ENCODE results near the gene CACNB4.

GRCh38 chr2:151972241-151973012 lies 126.4 kb downstream of the CACNB4 start:
- TF ChIP-seq, protein P1, sequence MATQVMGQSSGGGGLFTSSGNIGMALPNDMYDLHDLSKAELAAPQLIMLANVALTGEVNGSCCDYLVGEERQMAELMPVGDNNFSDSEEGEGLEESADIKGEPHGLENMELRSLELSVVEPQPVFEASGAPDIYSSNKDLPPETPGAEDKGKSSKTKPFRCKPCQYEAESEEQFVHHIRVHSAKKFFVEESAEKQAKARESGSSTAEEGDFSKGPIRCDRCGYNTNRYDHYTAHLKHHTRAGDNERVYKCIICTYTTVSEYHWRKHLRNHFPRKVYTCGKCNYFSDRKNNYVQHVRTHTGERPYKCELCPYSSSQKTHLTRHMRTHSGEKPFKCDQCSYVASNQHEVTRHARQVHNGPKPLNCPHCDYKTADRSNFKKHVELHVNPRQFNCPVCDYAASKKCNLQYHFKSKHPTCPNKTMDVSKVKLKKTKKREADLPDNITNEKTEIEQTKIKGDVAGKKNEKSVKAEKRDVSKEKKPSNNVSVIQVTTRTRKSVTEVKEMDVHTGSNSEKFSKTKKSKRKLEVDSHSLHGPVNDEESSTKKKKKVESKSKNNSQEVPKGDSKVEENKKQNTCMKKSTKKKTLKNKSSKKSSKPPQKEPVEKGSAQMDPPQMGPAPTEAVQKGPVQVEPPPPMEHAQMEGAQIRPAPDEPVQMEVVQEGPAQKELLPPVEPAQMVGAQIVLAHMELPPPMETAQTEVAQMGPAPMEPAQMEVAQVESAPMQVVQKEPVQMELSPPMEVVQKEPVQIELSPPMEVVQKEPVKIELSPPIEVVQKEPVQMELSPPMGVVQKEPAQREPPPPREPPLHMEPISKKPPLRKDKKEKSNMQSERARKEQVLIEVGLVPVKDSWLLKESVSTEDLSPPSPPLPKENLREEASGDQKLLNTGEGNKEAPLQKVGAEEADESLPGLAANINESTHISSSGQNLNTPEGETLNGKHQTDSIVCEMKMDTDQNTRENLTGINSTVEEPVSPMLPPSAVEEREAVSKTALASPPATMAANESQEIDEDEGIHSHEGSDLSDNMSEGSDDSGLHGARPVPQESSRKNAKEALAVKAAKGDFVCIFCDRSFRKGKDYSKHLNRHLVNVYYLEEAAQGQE (IDR thresholded peaks at IDR 0.05; ENCODE audit: borderline replicate concordance), result no peak
- TF ChIP-seq POLR2AphosphoS5 (IDR thresholded peaks at IDR 0.05) (no peak), EP300 (conservative IDR thresholded peaks at IDR 0.05; ENCODE audit: poor library complexity, severe bottlenecking) (no peak), EZH2 (IDR thresholded peaks at IDR 0.05; ENCODE audit: borderline replicate concordance, insufficient read depth, low read length, poor library complexity, severe bottlenecking) (no peak), TAF1 (IDR thresholded peaks at IDR 0.05; ENCODE audit: low read depth) (no peak), RAD21 (conservative IDR thresholded peaks at IDR 0.05) (no peak)
- TF ChIP-seq, protein P2, sequence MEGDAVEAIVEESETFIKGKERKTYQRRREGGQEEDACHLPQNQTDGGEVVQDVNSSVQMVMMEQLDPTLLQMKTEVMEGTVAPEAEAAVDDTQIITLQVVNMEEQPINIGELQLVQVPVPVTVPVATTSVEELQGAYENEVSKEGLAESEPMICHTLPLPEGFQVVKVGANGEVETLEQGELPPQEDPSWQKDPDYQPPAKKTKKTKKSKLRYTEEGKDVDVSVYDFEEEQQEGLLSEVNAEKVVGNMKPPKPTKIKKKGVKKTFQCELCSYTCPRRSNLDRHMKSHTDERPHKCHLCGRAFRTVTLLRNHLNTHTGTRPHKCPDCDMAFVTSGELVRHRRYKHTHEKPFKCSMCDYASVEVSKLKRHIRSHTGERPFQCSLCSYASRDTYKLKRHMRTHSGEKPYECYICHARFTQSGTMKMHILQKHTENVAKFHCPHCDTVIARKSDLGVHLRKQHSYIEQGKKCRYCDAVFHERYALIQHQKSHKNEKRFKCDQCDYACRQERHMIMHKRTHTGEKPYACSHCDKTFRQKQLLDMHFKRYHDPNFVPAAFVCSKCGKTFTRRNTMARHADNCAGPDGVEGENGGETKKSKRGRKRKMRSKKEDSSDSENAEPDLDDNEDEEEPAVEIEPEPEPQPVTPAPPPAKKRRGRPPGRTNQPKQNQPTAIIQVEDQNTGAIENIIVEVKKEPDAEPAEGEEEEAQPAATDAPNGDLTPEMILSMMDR (IDR thresholded peaks at IDR 0.05; ENCODE audit: poor library complexity, severe bottlenecking), result no peak
